HG02763 (cell line): Measurements from ENCODE around the gene GFRA3.
"Not testable (repeated sequence)": the region's sequence is repeated elsewhere in the genome, so short reads cannot be mapped to it uniquely, and the experiment has no call there.

Source experiments
- ATAC-seq: cut with Tn5 transposase; IDR thresholded peaks from one replicate; pipeline ENCODE4 v1.9.1; 2021; ENCODE audit warnings: mild to moderate bottlenecking, moderate library complexity; ENCODE audit not compliant: unreplicated experiment

The GFRA3 gene

GRCh38 chr5:138274189-138274853 lies at the start of gene GFRA3:
Gene GFRA3 (minus strand): TSS chr5:138274621. CDS start chr5:138274424, 197 bp downstream.
- no peak for ATAC-seq

- ATAC-seq, result not testable (repeated sequence)
Observed at GRCh38 chr5:138318211-138318610, 43.8 kb upstream of the GFRA3 start.

GRCh38 chr5:138316355-138316754 lies 41.9 kb upstream of the GFRA3 start:
- ATAC-seq, result no peak

GRCh38 chr5:138315751-138316278 lies 41.4 kb upstream of the GFRA3 start:
- ATAC-seq, result no peak

- ATAC-seq, result no peak
Observed at GRCh38 chr5:138305797-138306196, 31.4 kb upstream of the GFRA3 start.

GRCh38 chr5:138303372-138303771 lies 29.0 kb upstream of the GFRA3 start:
- no peak for ATAC-seq

- ATAC-seq, result no peak
Observed at GRCh38 chr5:138289296-138289695, 14.9 kb upstream of the GFRA3 start.

GRCh38 chr5:138287246-138287645 lies 12.8 kb upstream of the GFRA3 start:
- ATAC-seq, result no peak

GRCh38 chr5:138282920-138283742 lies 8.7 kb upstream of the GFRA3 start:
- no peak for ATAC-seq

- no peak for ATAC-seq
Observed at GRCh38 chr5:138280915-138281314, 6.5 kb upstream of the GFRA3 start.

GRCh38 chr5:138276402-138277054 lies 2.1 kb upstream of the GFRA3 start:
- ATAC-seq, result no peak

- ATAC-seq, result no peak
Observed at GRCh38 chr5:138275895-138276294, 1.5 kb upstream of the GFRA3 start.

- ATAC-seq, result no peak
Observed at GRCh38 chr5:138275379-138275782, 960 bp upstream of the GFRA3 start.

- no peak for ATAC-seq
Observed at GRCh38 chr5:138273834-138274188, 610 bp downstream of the GFRA3 start.

- ATAC-seq, result no peak
Observed at GRCh38 chr5:138272681-138273080, 1.7 kb downstream of the GFRA3 start.

- ATAC-seq, result no peak
Observed at GRCh38 chr5:138271281-138271680, 3.1 kb downstream of the GFRA3 start.

- ATAC-seq, result no peak
Observed at GRCh38 chr5:138264183-138264582, 10.2 kb downstream of the GFRA3 start.

- ATAC-seq, result no peak
Observed at GRCh38 chr5:138263581-138263980, 10.8 kb downstream of the GFRA3 start.

GRCh38 chr5:138258704-138259292 lies 15.6 kb downstream of the GFRA3 start:
- ATAC-seq, result no peak

- ATAC-seq, result no peak
Observed at GRCh38 chr5:138257583-138257982, 16.8 kb downstream of the GFRA3 start.

GRCh38 chr5:138252944-138253343 lies 21.5 kb downstream of the GFRA3 start:
- ATAC-seq, result no peak
